ENCODE data around the gene OR4D9. TPM values are rescaled to one million over a fixed set of nuclear protein-coding genes. Genes with fewer than 3 reads are reported as not detected.

Gene OR4D9
- total RNA-seq, 2 donors from 2014 or later, result not detected

DNA sequence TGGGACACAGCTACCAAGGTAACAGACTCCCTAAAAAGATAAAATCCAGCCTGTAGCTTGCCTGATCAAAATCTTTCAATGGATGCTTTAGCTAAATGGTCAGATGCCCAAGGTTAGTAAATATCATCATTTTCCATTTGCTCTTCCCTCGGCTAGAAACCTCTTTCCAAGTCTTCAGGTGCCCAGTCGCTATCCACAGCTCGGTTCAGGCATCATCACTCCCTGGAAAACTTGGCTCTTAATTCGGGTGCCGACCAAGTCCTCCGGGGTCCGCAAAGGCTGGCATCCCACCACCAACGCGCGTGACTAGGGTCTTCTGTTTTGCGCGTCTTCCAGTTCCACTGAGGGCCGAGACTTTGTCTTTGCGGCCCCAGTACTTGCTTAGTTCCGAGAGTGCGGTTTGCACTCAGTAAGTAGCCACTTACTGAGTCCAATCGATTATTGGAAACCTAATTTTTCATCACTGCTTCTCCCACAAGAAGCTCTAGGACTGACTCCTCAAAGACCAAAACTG is 44.3 kb downstream of the OR4D9 start:
- no peaks in the 10 kb centered on the region for H3K9me3 Mint-ChIP-seq
- DNase-seq (no peak), ATAC-seq (replicated peaks in 1 of 2) (no peak)
- H3K27me3 Mint-ChIP-seq (ENCODE audit: low read depth), result no peaks in the 10 kb centered on the region
- peaks cover 2% of the 10 kb centered on the region in 2 donors for H3K36me3 Mint-ChIP-seq (ENCODE audit: insufficient read depth in 2 of 2)
- peak overlapping the region; percentile 80 for H3K27ac Mint-ChIP-seq
- peaks cover 52% of the 10 kb centered on the region for H3K4me1 Mint-ChIP-seq (ENCODE audit: low read depth)
- H3K4me3 Mint-ChIP-seq, result peak overlapping the region; percentile 79 to 82

DNA sequence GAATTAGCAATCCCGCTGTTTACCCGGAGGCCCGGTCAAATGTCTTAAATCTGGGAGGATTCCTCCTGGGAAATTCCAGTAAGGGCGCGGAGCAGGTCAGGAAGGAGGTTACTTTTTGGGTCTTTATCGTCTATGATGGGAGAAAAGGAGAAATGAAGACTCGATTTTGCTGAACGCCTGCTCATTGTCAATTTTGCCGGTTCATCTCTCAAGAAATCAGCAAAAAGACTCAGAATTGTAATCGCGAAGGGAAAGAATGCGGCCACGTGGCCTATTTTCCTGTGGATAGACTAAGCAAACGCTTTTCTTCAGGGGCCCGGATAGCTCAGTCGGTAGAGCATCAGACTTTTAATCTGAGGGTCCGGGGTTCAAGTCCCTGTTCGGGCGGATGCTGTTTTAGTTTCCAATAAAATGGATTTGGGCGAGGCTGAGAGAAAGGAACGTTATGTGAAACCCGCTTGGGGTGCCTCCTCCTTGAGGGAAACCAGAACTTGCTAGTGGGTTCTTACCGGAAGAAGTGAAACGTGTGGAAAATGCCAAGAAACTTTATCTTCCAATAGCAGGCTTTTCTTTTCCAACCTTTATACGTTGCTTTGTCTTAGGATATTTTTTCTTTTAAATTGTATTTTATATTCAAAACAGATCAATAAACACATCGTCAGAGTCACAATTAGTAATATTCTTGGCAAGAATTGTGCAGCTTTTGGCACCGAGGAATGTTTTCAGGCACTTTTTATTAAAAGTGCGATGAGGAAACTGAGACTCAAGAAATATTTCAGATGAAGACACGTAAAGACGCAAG is 45.0 kb downstream of the OR4D9 start:
- H3K36me3 Mint-ChIP-seq (ENCODE audit: insufficient read depth in 2 of 2), result peaks cover 2% of the 10 kb centered on the region in 2 donors

DNA sequence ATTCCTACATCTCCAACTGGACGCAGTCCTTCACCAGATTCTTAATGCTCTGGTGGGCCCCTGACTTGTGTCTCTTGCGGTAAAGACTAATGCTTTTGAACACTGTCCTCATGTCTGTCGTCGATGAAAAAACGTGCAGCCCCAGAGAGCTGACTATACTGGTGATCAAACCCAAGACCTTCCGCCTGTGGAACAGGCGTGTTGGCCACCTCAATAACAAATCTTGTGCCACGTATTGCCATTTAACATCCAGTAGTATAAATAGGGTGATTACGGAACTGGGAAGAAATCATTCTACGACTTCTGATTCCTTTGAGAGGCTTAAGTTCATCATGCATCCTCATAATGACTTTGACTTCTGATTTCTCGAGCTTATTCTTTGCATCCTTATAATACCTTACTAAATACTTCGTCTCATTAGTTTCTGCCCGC is 45.6 kb downstream of the OR4D9 start:
- Mint-ChIP-seq H3K4me1 (ENCODE audit: low read depth) (peaks cover 57% of the 10 kb centered on the region), H3K36me3 (ENCODE audit: insufficient read depth in 2 of 2) (peaks cover 2% of the 10 kb centered on the region in 2 donors), H3K9me3 (no peaks in the 10 kb centered on the region), H3K4me3 (peak overlapping the region; percentile 79 to 82), H3K27me3 (ENCODE audit: low read depth) (no peaks in the 10 kb centered on the region), H3K27ac (peak overlapping the region; percentile 80)
- DNase-seq (peak in 1 of 2 donors; percentile 34), ATAC-seq (replicated peaks in 1 of 2) (peak; percentile 29 to 30)

More for the DNA sequence above, 45.0 kb downstream of the OR4D9 start:
- peak; percentile 63 to 74 for DNase-seq
- no peaks in the 10 kb centered on the region for H3K27me3 Mint-ChIP-seq (ENCODE audit: low read depth)
- peaks cover 52% of the 10 kb centered on the region for H3K4me1 Mint-ChIP-seq (ENCODE audit: low read depth)
- peak overlapping the region; percentile 79 to 82 for H3K4me3 Mint-ChIP-seq
- peak overlapping the region; percentile 80 for H3K27ac Mint-ChIP-seq
- H3K9me3 Mint-ChIP-seq, result no peaks in the 10 kb centered on the region
- peak; percentile 38 to 43 for ATAC-seq (replicated peaks in 1 of 2)

DNA sequence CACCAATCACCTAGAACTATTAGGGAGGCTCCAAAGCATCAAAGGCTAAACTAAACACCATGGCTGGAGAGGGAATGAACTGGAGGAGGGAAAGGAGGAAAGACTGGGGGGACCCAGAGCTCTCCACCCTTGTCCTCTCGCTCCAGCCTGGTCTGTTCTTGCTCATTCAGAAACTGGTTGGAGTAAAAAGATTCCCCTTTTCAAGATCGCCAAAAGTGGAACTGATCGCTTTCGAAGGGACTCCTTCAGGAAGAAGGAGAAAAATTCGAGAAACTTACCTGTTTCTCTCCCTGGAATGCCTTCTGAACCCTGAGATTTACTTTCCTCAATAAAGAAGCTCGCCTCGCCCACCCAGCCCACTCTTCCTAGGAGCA is 46.9 kb downstream of the OR4D9 start:
- Mint-ChIP-seq H3K4me3 (peak overlapping the region; percentile 79 to 82), H3K27ac (no peak overlapping the region), H3K27me3 (ENCODE audit: low read depth) (no peaks in the 10 kb centered on the region), H3K36me3 (ENCODE audit: insufficient read depth in 2 of 2) (peaks cover 2% of the 10 kb centered on the region in 2 donors), H3K9me3 (no peaks in the 10 kb centered on the region), H3K4me1 (ENCODE audit: low read depth) (peaks cover 65% of the 10 kb centered on the region)
- ATAC-seq (replicated peaks in 1 of 2) (no peak), DNase-seq (no peak)

DNA sequence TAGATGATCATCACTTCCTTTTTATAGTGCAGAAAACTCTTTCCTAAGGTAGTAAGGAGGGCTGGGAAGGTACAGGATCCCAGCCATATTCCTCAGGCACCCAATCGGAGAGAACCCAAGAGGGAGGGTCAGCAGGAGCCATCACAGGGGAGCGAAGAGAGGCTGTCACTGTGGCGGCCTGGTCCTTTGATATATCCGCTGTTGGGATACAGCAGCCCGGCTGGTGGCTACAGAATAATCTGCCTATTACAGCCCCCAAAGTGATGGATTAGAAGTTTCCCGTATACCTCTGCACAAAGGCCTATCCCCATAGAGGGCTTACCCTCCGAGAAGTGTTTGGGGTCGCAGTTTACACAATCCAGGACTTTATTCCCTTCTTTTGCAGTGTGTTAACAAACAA is 48.5 kb downstream of the OR4D9 start:
- Mint-ChIP-seq H3K9me3 (no peaks in the 10 kb centered on the region), H3K27ac (peak overlapping the region; percentile 100), H3K4me3 (peak overlapping the region; percentile 79 to 90), H3K36me3 (ENCODE audit: insufficient read depth in 2 of 2) (peaks cover 2% of the 10 kb centered on the region in 2 donors), H3K27me3 (ENCODE audit: low read depth) (no peaks in the 10 kb centered on the region), H3K4me1 (ENCODE audit: low read depth) (peaks cover 66% of the 10 kb centered on the region)
- peak in 1 of 2 donors; percentile 0 for ATAC-seq (replicated peaks in 1 of 2)
- DNase-seq, result no peak

DNA sequence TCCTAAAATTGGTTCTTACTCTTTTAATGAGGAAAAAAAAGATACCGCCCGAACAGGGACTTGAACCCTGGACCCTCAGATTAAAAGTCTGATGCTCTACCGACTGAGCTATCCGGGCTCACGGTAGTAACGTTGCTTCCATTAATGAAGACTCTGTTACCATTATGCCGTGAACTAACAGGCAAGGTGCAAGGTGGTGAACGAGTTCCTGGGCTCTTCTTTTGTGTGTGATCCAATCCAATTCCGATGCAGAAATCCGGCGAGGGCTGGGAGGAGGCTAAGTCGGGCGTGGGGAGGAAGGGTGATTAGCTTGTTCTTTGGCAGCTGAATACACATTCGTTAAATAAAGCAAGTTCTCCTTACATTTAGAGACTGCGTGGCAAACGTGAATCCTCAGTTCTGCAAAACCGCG is 49.0 kb downstream of the OR4D9 start:
- peak; percentile 56 to 70 for DNase-seq
- Mint-ChIP-seq H3K4me1 (ENCODE audit: low read depth) (peaks cover 69% of the 10 kb centered on the region), H3K27ac (peak overlapping the region; percentile 100), H3K27me3 (ENCODE audit: low read depth) (no peaks in the 10 kb centered on the region), H3K4me3 (peak overlapping the region; percentile 79 to 90), H3K9me3 (no peaks in the 10 kb centered on the region), H3K36me3 (ENCODE audit: insufficient read depth in 2 of 2) (peaks cover 2% of the 10 kb centered on the region in 2 donors)
- peak; percentile 43 for ATAC-seq (replicated peaks in 1 of 2)

DNA sequence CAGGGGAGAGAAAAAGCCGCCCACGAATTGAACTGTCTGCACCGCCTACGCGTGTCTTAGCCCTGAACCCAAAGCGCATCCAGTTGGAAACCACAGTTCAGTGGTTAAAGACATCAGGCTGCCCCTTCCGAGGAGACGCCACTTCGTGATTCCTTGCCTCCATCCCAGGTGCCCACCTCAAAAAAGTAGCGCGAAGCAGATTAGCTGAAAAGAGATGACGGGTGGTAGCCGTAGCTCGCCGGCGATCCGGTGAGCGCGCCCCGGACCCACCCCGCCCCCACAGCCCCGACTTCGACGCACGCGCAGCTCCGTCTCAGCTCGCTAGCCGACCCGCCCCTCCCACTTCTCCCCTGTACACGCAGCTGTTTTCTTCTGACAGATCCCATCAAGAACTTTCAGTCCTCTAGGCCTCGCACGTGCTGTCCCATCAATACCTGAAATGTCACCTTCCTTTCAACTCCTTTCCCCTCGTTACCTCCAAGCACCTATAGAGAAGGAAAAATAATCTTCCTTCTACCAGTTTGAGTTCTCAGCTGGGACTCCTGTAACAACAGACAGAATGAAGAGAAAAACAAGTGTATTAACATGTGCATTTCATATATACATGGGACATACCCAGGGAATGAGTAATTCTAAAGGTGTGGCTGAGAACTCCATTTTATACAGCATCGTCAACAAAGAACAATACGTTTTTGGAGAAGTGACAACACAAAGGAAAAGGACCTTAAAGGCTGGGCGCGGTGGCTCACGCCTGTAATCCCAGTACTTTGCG is 49.5 kb downstream of the OR4D9 start:
- H3K4me1 Mint-ChIP-seq (ENCODE audit: low read depth), result peaks cover 69% of the 10 kb centered on the region
- H3K27me3 Mint-ChIP-seq (ENCODE audit: low read depth), result no peaks in the 10 kb centered on the region
- H3K4me3 Mint-ChIP-seq, result peak overlapping the region; percentile 79 to 90
- peaks cover 2% of the 10 kb centered on the region in 2 donors for H3K36me3 Mint-ChIP-seq (ENCODE audit: insufficient read depth in 2 of 2)
- H3K27ac Mint-ChIP-seq, result peak overlapping the region; percentile 100
- DNase-seq (peak; percentile 82), ATAC-seq (replicated peaks in 1 of 2) (peak; percentile 56 to 61)
- no peaks in the 10 kb centered on the region for H3K9me3 Mint-ChIP-seq

DNA sequence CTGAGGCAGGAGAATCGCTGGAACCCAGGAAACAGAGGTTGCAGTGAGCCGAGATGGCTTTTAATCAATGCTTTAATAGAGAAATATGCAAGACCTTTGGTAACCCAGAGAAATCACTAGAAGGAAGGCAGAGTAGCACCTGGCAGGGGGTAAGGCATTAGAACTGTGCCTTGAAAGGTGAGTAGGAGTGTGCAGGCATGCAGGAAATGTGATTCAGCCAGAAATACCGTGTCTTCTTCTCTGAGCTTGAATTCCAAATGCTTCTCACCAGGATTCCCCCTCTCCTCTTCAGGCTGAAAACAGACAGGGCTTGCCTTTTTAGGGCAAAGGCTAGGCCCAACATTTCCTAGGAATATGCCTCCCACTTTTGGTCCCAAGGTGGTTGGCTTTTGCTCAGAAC is 51.0 kb downstream of the OR4D9 start:
- Mint-ChIP-seq H3K27ac (no peak overlapping the region), H3K27me3 (ENCODE audit: low read depth) (no peaks in the 10 kb centered on the region), H3K36me3 (ENCODE audit: insufficient read depth in 2 of 2) (peaks cover 2% of the 10 kb centered on the region in 2 donors), H3K9me3 (no peaks in the 10 kb centered on the region), H3K4me1 (ENCODE audit: low read depth) (peaks cover 60% of the 10 kb centered on the region), H3K4me3 (no peak overlapping the region)
- no peak for DNase-seq
- ATAC-seq (replicated peaks in 1 of 2), result no peak

Other genes starting within 250 kb of the OR4D9 start
- gene OR5AN1, start 152.6 kb upstream of the OR4D9 start, total RNA-seq, result not detected
- gene OR5A2, start 85.1 kb upstream of the OR4D9 start, total RNA-seq, result not detected
- not detected for gene OR5A1, start 75.1 kb upstream of the OR4D9 start, total RNA-seq
- not detected for gene OR4D6, start 54.6 kb upstream of the OR4D9 start, total RNA-seq
- gene OR4D10, start 38.2 kb upstream of the OR4D9 start, total RNA-seq, result not detected
- not detected for gene OR4D11, start 8.0 kb upstream of the OR4D9 start, total RNA-seq
- gene OSBP, start 104.2 kb downstream of the OR4D9 start, total RNA-seq, result 10 to 100 TPM; 61.9 to 67.4 TPM
- 10 to 100 TPM; 70.9 to 75.1 TPM for gene PATL1, start 157.5 kb downstream of the OR4D9 start, total RNA-seq
- not detected for gene OR10V1, start 202.3 kb downstream of the OR4D9 start, total RNA-seq
- gene STX3, start 243.8 kb downstream of the OR4D9 start, total RNA-seq, result 10 to 100 TPM in 1 of 2 donors, 1 to 10 TPM in 1; 6.9 to 12.9 TPM